ENCODE data around the gene CRP. TPM values are rescaled to one million over a fixed set of nuclear protein-coding genes. Genes with fewer than 3 reads are reported as not detected.

Gene CRP
- total RNA-seq, 2 donors from 2014 or later: 1.2 TPM; not detected in 1

DNA sequence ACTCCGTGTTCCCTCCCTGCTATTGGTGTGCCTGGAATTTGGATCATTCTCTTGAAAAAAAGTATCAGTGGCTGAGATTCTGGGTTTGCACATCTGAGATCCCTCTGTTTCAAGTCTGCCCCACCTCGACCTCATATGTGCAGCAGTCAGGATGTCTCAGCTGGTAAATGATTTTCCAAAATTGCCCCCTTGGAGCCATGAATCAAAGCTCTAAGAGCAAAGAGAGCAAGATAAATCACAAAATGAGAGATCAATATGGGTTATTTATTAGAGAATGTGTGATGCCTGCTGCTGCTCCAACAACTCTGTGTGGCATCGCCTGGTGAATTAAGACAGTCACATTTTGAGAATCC is 8.5 kb downstream of the CRP start:
- peaks cover 18% of the 10 kb centered on the region for H3K9me3 Mint-ChIP-seq
- H3K4me3 ChIP-seq (ENCODE audit: low read length): no peak overlapping the region
- no peaks in the 10 kb centered on the region for H3K9me3 ChIP-seq (ENCODE audit: control insufficient read depth, low read length)
- H3K4me3 Mint-ChIP-seq: no peak overlapping the region
- no peaks in the 10 kb centered on the region for H3K4me1 Mint-ChIP-seq
- no peak for TF ChIP-seq CTCF (conservative IDR thresholded peaks at IDR 0.05)
- WGBS, 2 experiments (ENCODE audit: insufficient coverage in 1 of 2, insufficient read length in 1 of 2): 75 to 83% methylated on average over 2 to 3 of the region's 3 CpGs
- peak overlapping the region; percentile 7 for H3K27ac ChIP-seq (ENCODE audit: low read depth, low read length)
- DNase-seq: no peak
- H3K27me3 ChIP-seq (ENCODE audit: control insufficient read depth, insufficient read depth, low read length, poor library complexity, severe bottlenecking): no peaks in the 10 kb centered on the region
- no peaks in the 10 kb centered on the region for H3K36me3 Mint-ChIP-seq (ENCODE audit: low read depth)
- H3K36me3 ChIP-seq (ENCODE audit: control insufficient read depth, insufficient read depth, low read length): no peaks in the 10 kb centered on the region
- no peak overlapping the region for H3K27ac Mint-ChIP-seq
- no peaks in the 10 kb centered on the region for H3K4me1 ChIP-seq (ENCODE audit: control insufficient read depth, insufficient read depth, low read length)
- H3K9ac ChIP-seq (ENCODE audit: extremely low read depth, low read length, poor library complexity, severe bottlenecking): no peak overlapping the region
- H3K27me3 Mint-ChIP-seq (ENCODE audit: insufficient read depth): no peaks in the 10 kb centered on the region

DNA sequence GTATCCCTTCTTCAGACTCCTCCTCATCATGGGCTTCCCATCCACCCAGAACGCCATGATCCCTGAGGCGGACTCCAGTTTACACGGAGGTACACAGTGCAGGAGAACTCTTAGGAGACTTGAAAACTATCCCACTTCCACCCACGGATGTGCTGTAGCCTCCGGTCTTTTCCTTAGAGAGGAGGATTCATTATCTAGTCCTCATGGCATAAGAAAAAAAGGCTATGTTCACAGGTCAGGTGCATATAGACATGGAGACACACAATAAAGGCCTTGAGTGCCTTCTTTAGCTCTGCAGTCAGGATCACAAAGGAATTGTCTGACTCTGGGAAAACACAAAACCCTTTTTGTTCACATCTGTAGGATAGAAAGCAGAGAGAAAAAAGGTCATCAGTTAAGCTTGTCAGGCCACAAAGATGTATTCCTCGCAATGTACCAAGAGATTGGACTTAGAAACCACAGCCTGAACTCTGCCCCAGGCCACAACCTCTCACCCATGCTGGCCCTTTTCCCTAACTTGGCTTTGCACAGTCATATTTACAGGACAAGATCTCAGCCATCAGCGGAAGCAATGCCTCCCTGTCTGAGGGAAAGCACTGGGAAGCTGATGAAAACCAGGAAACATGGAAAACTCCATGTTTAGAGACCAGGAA is 9.0 kb downstream of the CRP start:
- no peaks in the 10 kb centered on the region for H3K27me3 ChIP-seq (ENCODE audit: control insufficient read depth, insufficient read depth, low read length, poor library complexity, severe bottlenecking)
- Mint-ChIP-seq H3K36me3 (ENCODE audit: low read depth) (no peaks in the 10 kb centered on the region), H3K4me1 (no peaks in the 10 kb centered on the region), H3K9me3 (peaks cover 20% of the 10 kb centered on the region), H3K27me3 (ENCODE audit: insufficient read depth) (no peaks in the 10 kb centered on the region), H3K27ac (no peak overlapping the region), H3K4me3 (no peak overlapping the region)
- H3K27ac ChIP-seq (ENCODE audit: low read depth, low read length): peak overlapping the region; percentile 7
- no peak overlapping the region for H3K9ac ChIP-seq (ENCODE audit: extremely low read depth, low read length, poor library complexity, severe bottlenecking)
- DNase-seq: no peak
- WGBS, 2 experiments (ENCODE audit: insufficient coverage in 1 of 2, insufficient read length in 1 of 2): 83 to 93% methylated on average over 7 of the region's 7 CpGs
- no peaks in the 10 kb centered on the region for H3K36me3 ChIP-seq (ENCODE audit: control insufficient read depth, insufficient read depth, low read length)
- H3K9me3 ChIP-seq (ENCODE audit: control insufficient read depth, low read length): no peaks in the 10 kb centered on the region
- H3K4me3 ChIP-seq (ENCODE audit: low read length): no peak overlapping the region
- no peaks in the 10 kb centered on the region for H3K4me1 ChIP-seq (ENCODE audit: control insufficient read depth, insufficient read depth, low read length)
- TF ChIP-seq CTCF (conservative IDR thresholded peaks at IDR 0.05): no peak

DNA sequence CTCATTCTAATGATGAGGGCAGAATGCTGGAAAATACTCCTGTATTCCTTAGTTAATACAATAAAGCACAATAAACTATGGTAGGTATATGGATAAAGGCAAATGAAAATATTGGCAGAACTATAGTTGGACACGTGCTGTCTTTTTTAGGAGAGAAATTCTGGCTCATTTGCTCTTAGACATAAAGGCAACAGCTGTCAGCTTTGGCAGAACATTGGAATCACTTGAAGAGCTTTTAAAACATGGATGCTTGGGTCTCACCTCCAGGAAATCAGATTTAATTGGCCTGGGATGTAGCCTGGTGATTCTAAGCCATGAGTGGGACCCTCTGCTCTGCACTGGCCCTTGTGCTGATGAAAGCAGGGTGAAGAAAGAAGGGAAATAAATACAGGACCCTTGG is 9.9 kb downstream of the CRP start:
- H3K9ac ChIP-seq (ENCODE audit: extremely low read depth, low read length, poor library complexity, severe bottlenecking): no peak overlapping the region
- no peak for DNase-seq
- H3K36me3 ChIP-seq (ENCODE audit: control insufficient read depth, insufficient read depth, low read length): no peaks in the 10 kb centered on the region
- no peaks in the 10 kb centered on the region for H3K27me3 ChIP-seq (ENCODE audit: control insufficient read depth, insufficient read depth, low read length, poor library complexity, severe bottlenecking)
- Mint-ChIP-seq H3K36me3 (ENCODE audit: low read depth) (no peaks in the 10 kb centered on the region), H3K27ac (no peak overlapping the region), H3K9me3 (peaks cover 28% of the 10 kb centered on the region), H3K4me1 (no peaks in the 10 kb centered on the region), H3K27me3 (ENCODE audit: insufficient read depth) (no peaks in the 10 kb centered on the region), H3K4me3 (no peak overlapping the region)
- no peaks in the 10 kb centered on the region for H3K9me3 ChIP-seq (ENCODE audit: control insufficient read depth, low read length)
- no peak overlapping the region for H3K27ac ChIP-seq (ENCODE audit: low read depth, low read length)
- 90% methylated on average over 1 of the region's 1 CpG for WGBS, 2 experiments (ENCODE audit: insufficient coverage in 1 of 2, insufficient read length in 1 of 2)
- TF ChIP-seq CTCF (conservative IDR thresholded peaks at IDR 0.05): no peak
- H3K4me3 ChIP-seq (ENCODE audit: low read length): no peak overlapping the region
- H3K4me1 ChIP-seq (ENCODE audit: control insufficient read depth, insufficient read depth, low read length): no peaks in the 10 kb centered on the region

All from endodermal cell (in vitro differentiated cells).